Vagina (tissue), 2 donors: ENCODE results near the gene PLCG1. TPM values are rescaled to one million over a fixed set of nuclear protein-coding genes. Genes with fewer than 3 reads are reported as not detected.

Source experiments
- DNase-seq, 2 donors: peaks; one replicate each; pipeline ENCODE4 v3.0.0-alpha.2; 2017; ENCODE audit errors: extremely low spot score in 2 of 2
- H3K27ac ChIP-seq: fragments of 200-600 bp; sonication (generic); one replicate; pipeline ENCODE4 v1.5.1; 2019
- H3K27me3 ChIP-seq: fragments of 200-600 bp; sonication (generic); one replicate; pipeline ENCODE4 v1.5.1; 2019
- H3K36me3 ChIP-seq, 2 donors: fragments of 200-600 bp; sonication (generic); one replicate each; pipeline ENCODE4 v1.5.1; 2017 to 2019
- H3K4me1 ChIP-seq: fragments of 200-600 bp; sonication (generic); one replicate; pipeline ENCODE4 v1.5.1; 2019
- H3K4me3 ChIP-seq, 2 donors: fragments of 200-600 bp; sonication (generic); 1 replicate in 1 of 2; 2 replicates in 1 of 2; pipeline ENCODE4 v1.5.1; 2016 to 2019
- H3K9me3 ChIP-seq: fragments of 200-600 bp; sonication (generic); one replicate; pipeline ENCODE4 v1.5.1; 2019
- CTCF ChIP-seq, 3 experiments: fragments of 450-650 bp in 2 of 3; fragments of 200-600 bp in 1 of 3; sonication (generic) in 1 of 3; IDR thresholded peaks; one replicate each; pipeline ENCODE4 v1.5.1; 2017 to 2019; ENCODE audit warnings: antibody characterized with exemption in 3 of 3, mild to moderate bottlenecking in 2 of 3, moderate library complexity in 2 of 3
- POLR2A ChIP-seq, 2 donors: fragments of 450-650 bp; IDR thresholded peaks; one replicate each; pipeline ENCODE4 v1.6.1; 2017; ENCODE audit warnings: antibody characterized with exemption in 2 of 2, mild to moderate bottlenecking in 2 of 2, moderate library complexity in 2 of 2
- POLR2AphosphoS5 ChIP-seq, 2 donors: sonication (generic); formaldehyde crosslinking; IDR thresholded peaks; one replicate each; pipeline ENCODE4 v1.9.0; 2017; ENCODE audit warnings: antibody characterized with exemption in 2 of 2, mild to moderate bottlenecking in 2 of 2, low read depth in 1 of 2; ENCODE audit not compliant: insufficient read depth in 1 of 2
- intact Hi-C: fragments of 100-400 bp; cut with DNase I; formaldehyde crosslinking; loops from one replicate; pipeline ENCODE4 v1.15.1; 2023
- total RNA-seq: library from RNA; depleted of rRNA; stranded (reverse); fragments of >200 nt; gene quantifications from one replicate; pipeline ENCODE4 v1.2.3, GENCODE V29; 2016

PLCG1 gene
- total RNA-seq, 1 donor from 2014 or later: 138 TPM

- DNase-seq: no peak
- Histone ChIP-seq H3K4me1 (no peaks in the 10 kb centered on the region), H3K9me3 (peaks cover 9% of the 10 kb centered on the region), H3K27me3 (no peaks in the 10 kb centered on the region), H3K36me3 (peaks cover 0 to 22% of the 10 kb centered on the region in 2 donors), H3K27ac (no peak overlapping the region), H3K4me3 (no peak overlapping the region)
- intact Hi-C loops: no loop called here
- TF ChIP-seq POLR2AphosphoS5 (IDR thresholded peaks at IDR 0.05; ENCODE audit: insufficient read depth in 1 of 2, low read depth in 1 of 2): no peak
- TF ChIP-seq POLR2A (IDR thresholded peaks at IDR 0.05): no peak
- TF ChIP-seq CTCF (IDR thresholded peaks at IDR 0.05): no peak
Measured at GRCh38 chr20:41202426-41202825, 65.1 kb downstream of the PLCG1 start.

GRCh38 chr20:41203660-41204059 is 66.3 kb downstream of the PLCG1 start:
- H3K36me3 ChIP-seq: peaks cover 0 to 22% of the 10 kb centered on the region in 2 donors
- peaks cover 4% of the 10 kb centered on the region for H3K9me3 ChIP-seq
- no peaks in the 10 kb centered on the region for H3K4me1 ChIP-seq
- H3K27me3 ChIP-seq: no peaks in the 10 kb centered on the region
- no peak overlapping the region for H3K4me3 ChIP-seq
- TF ChIP-seq POLR2A (IDR thresholded peaks at IDR 0.05) (no peak), POLR2AphosphoS5 (IDR thresholded peaks at IDR 0.05; ENCODE audit: insufficient read depth in 1 of 2, low read depth in 1 of 2) (no peak), CTCF (IDR thresholded peaks at IDR 0.05) (no peak)
- no peak for DNase-seq
- H3K27ac ChIP-seq: no peak overlapping the region
- intact Hi-C loops: no loop called here

- no peak for TF ChIP-seq CTCF (IDR thresholded peaks at IDR 0.05)
- TF ChIP-seq POLR2A (IDR thresholded peaks at IDR 0.05): no peak
- no peak for TF ChIP-seq POLR2AphosphoS5 (IDR thresholded peaks at IDR 0.05; ENCODE audit: insufficient read depth in 1 of 2, low read depth in 1 of 2)
- intact Hi-C loops: no loop called here
- no peaks in the 10 kb centered on the region for H3K27me3 ChIP-seq
- H3K4me3 ChIP-seq: no peak overlapping the region
- H3K27ac ChIP-seq: no peak overlapping the region
- H3K36me3 ChIP-seq: peaks cover 0 to 22% of the 10 kb centered on the region in 2 donors
- DNase-seq: no peak
- H3K9me3 ChIP-seq: no peaks in the 10 kb centered on the region
- no peaks in the 10 kb centered on the region for H3K4me1 ChIP-seq
Measured at GRCh38 chr20:41204304-41205265, 67.2 kb downstream of the PLCG1 start.

GRCh38 chr20:41205313-41205712 is 68.0 kb downstream of the PLCG1 start:
- H3K4me1 ChIP-seq: no peaks in the 10 kb centered on the region
- no peak overlapping the region for H3K4me3 ChIP-seq
- TF ChIP-seq CTCF (IDR thresholded peaks at IDR 0.05) (no peak), POLR2AphosphoS5 (IDR thresholded peaks at IDR 0.05; ENCODE audit: insufficient read depth in 1 of 2, low read depth in 1 of 2) (no peak), POLR2A (IDR thresholded peaks at IDR 0.05) (no peak)
- H3K9me3 ChIP-seq: no peaks in the 10 kb centered on the region
- H3K27me3 ChIP-seq: no peaks in the 10 kb centered on the region
- DNase-seq: no peak
- intact Hi-C loops: no loop called here
- no peak overlapping the region for H3K27ac ChIP-seq
- peaks cover 0 to 22% of the 10 kb centered on the region in 2 donors for H3K36me3 ChIP-seq
